AG04449 (cell line): ENCODE measurements around the gene OLFML3.
A peak's percentile ranks its signal among the peaks of the same experiment; 100 is the strongest.

Experiments used
- CTCF ChIA-PET: fragments of 350-600 bp; formaldehyde crosslinking; extraction: SDS; loops from one replicate; lab custom pipeline; 2021; ENCODE audit warnings: antibody characterized with exemption; lab: Yijun Ruan, JAX
- POLR2A ChIA-PET: fragments of 400-600, 350-600 bp; formaldehyde crosslinking; extraction: SDS; loops from one replicate; lab custom pipeline; 2020; ENCODE audit warnings: antibody characterized with exemption, inconsistent platforms; lab: Yijun Ruan, JAX
- DNase-seq: peaks from one replicate; pipeline ENCODE4 v3.0.0-alpha.2; 2010; ENCODE audit warnings: low read depth, low spot score
- H3K4me3 ChIP-seq: 2 replicates; pipeline ENCODE4 v1.5.1; 2011; ENCODE audit warnings: low read depth, mild to moderate bottlenecking, control low read depth, low read length
- CTCF ChIP-seq: IDR thresholded peaks from one replicate; pipeline ENCODE4 v1.5.1; 2011; ENCODE audit warnings: mild to moderate bottlenecking, moderate library complexity, low read length, control low read depth, inconsistent platforms; ENCODE audit not compliant: insufficient read depth; ENCODE audit errors: missing control alignments

OLFML3 gene

GRCh38 chr1:113976609-113977278 lies 2.5 kb upstream of the OLFML3 start:
- ChIA-PET CTCF (interaction anchor here (0.7 to 12.2 kb wide), 40 partner anchors 9 to 836 kb away, joined by 3 to 238 read pairs (median 4); partner anchors contain the start of gene HIPK1), POLR2A (no interaction called here)
- DNase-seq, result no peak
- TF ChIP-seq CTCF, result peak; percentile 65
- H3K4me3 ChIP-seq, result no peak overlapping the region

GRCh38 chr1:113977906-113978305 lies 1.4 kb upstream of the OLFML3 start:
- CTCF ChIA-PET, result interaction anchor here (0.7 to 12.2 kb wide), 31 partner anchors 10 to 693 kb away, joined by 3 to 238 read pairs (median 4); partner anchors contain the start of gene SYT6
- H3K4me3 ChIP-seq, result no peak overlapping the region
- no peak for DNase-seq
- TF ChIP-seq CTCF, result no peak
- POLR2A ChIA-PET, result no interaction called here

- no peak for TF ChIP-seq CTCF
- ChIA-PET CTCF (interaction anchor here (0.9 to 12.2 kb wide), 12 partner anchors 8 to 444 kb away, joined by 3 to 238 read pairs (median 6); partner anchors contain the start of gene HIPK1), POLR2A (interaction anchor here (1.1 kb wide), 1 partner anchor 49 kb away, joined by 3 read pairs; no protein-coding TSS in a partner anchor)
- DNase-seq, result no peak
- H3K4me3 ChIP-seq, result peak overlapping the region; percentile 66
These were observed 836 bp downstream of the OLFML3 start for GRCh38 chr1:113980110-113980509.

GRCh38 chr1:113981962-113982931 lies 3.0 kb downstream of the OLFML3 start:
- ChIA-PET POLR2A (interaction anchor here (1.0 kb wide), 1 partner anchor 78 kb away, joined by 3 read pairs; no protein-coding TSS in a partner anchor), CTCF (interaction anchor here (0.9 to 12.2 kb wide), 4 partner anchors 233 to 446 kb away, joined by 3 to 238 read pairs (median 26); no protein-coding TSS in a partner anchor)
- peak; percentile 28 for DNase-seq
- TF ChIP-seq CTCF, result no peak
- H3K4me3 ChIP-seq, result peak overlapping the region; percentile 47

- no peak for TF ChIP-seq CTCF
- DNase-seq, result no peak
- CTCF ChIA-PET, result interaction anchor here (1.1 to 12.2 kb wide), 2 partner anchors 301 to 364 kb away, joined by 3 to 238 read pairs; no protein-coding TSS in a partner anchor
- POLR2A ChIA-PET, result no interaction called here
- H3K4me3 ChIP-seq, result peak overlapping the region; percentile 47
These were observed 3.7 kb downstream of the OLFML3 start for GRCh38 chr1:113982949-113983348.
